Body of pancreas (tissue), 4 donors: ENCODE measurements around the gene TWF2.

ENCODE experiments used
- CTCF ChIP-seq, 7 experiments: fragments of 450-650 bp in 4 of 7; fragments of 200-600 bp in 3 of 7; sonication (generic) in 3 of 7; IDR thresholded peaks; one replicate each; pipeline ENCODE4 v1.5.1; 2016 to 2019; ENCODE audit warnings: antibody characterized with exemption in 7 of 7
- POLR2A ChIP-seq, 3 donors: fragments of 450-650 bp; IDR thresholded peaks; one replicate each; pipeline ENCODE4 v1.6.1; 2016; ENCODE audit warnings: antibody characterized with exemption in 3 of 3, mild to moderate bottlenecking in 2 of 3

DNA sequence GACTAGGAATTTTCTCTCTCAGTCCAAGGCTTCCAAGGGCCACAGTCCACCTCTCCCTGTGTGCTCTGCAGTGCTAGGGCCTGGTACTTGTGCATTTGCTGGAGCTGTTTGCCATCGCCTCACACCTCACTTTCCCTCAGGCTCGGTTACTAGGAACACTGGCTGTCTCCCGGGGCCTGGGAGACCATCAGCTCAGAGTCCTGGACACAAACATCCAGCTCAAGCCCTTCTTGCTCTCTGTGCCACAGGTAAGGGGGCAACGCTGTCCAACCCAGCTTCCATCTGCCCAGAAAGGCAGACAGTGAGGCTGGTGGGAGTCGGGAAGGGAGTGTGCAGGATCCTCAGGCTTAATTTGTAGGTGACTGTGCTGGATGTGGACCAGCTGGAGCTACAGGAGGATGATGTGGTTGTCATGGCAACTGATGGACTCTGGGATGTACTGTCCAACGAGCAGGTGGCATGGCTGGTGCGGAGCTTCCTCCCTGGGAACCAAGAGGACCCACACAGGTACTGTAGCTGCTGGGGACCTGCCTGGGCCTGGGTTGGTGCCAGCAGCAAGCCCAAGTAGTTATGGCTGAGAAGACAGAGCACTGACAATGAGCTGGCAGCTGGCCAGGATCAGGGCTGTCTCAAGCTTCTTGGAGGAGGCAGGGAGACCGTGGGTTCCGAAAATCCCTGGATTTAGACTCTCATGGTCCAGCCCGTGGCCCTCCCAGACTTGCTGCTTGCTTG is 10.0 kb upstream of the TWF2 start:
- TF ChIP-seq CTCF (IDR thresholded peaks at IDR 0.05) (no peak), POLR2A (IDR thresholded peaks at IDR 0.05) (no peak)
